ENCODE data around the gene NSD2.
"Not testable (repeated sequence)": the region's sequence is repeated elsewhere in the genome, so short reads cannot be mapped to it uniquely, and the experiment has no call there.

The NSD2 gene

GRCh38 chr4:1870578-1871443 lies at the start of gene NSD2:
NSD2 (plus strand) TSS chr4:1871393; CDS start chr4:1900655, 29,262 bp downstream.
- peak; percentile 88 to 93 for DNase-seq

- no peak for DNase-seq
These were observed 49.3 kb upstream of the NSD2 start for GRCh38 chr4:1821679-1822567.

GRCh38 chr4:1822568-1823544 lies 48.3 kb upstream of the NSD2 start:
- DNase-seq = no peak

- DNase-seq = no peak
These were observed 47.7 kb upstream of the NSD2 start for GRCh38 chr4:1823545-1823932.

- no peak for DNase-seq
These were observed 46.4 kb upstream of the NSD2 start for GRCh38 chr4:1824746-1825145.

GRCh38 chr4:1825326-1825725 lies 45.9 kb upstream of the NSD2 start:
- no peak for DNase-seq

- DNase-seq = no peak
These were observed 44.5 kb upstream of the NSD2 start for GRCh38 chr4:1826531-1827350.

GRCh38 chr4:1830234-1830633 lies 41.0 kb upstream of the NSD2 start:
- DNase-seq = no peak

- DNase-seq = no peak
These were observed 40.5 kb upstream of the NSD2 start for GRCh38 chr4:1830642-1831228.

- DNase-seq = no peak
These were observed 39.9 kb upstream of the NSD2 start for GRCh38 chr4:1831331-1831730.

GRCh38 chr4:1832690-1833089 lies 38.5 kb upstream of the NSD2 start:
- DNase-seq = no peak

- no peak for DNase-seq
These were observed 37.7 kb upstream of the NSD2 start for GRCh38 chr4:1833307-1834046.

- DNase-seq = no peak
These were observed 37.0 kb upstream of the NSD2 start for GRCh38 chr4:1834047-1834775.

GRCh38 chr4:1835836-1836235 lies 35.4 kb upstream of the NSD2 start:
- not testable (repeated sequence) for DNase-seq

- DNase-seq = no peak
These were observed 34.5 kb upstream of the NSD2 start for GRCh38 chr4:1836650-1837049.

- DNase-seq = no peak
These were observed 34.1 kb upstream of the NSD2 start for GRCh38 chr4:1837069-1837468.

GRCh38 chr4:1839282-1839681 lies 31.9 kb upstream of the NSD2 start:
- no peak for DNase-seq

GRCh38 chr4:1841201-1841886 lies 29.8 kb upstream of the NSD2 start:
- DNase-seq = no peak

GRCh38 chr4:1841887-1842210 lies 29.3 kb upstream of the NSD2 start:
- no peak for DNase-seq
